Ishikawa (cell line): ENCODE data around the gene FOXP1.

Experiments used
- CEBPB ChIP-seq: IDR thresholded peaks from 2 replicates; pipeline ENCODE4 v1.6.1; 2012
- EP300 ChIP-seq: IDR thresholded peaks from 2 replicates; pipeline ENCODE4 v1.6.1; 2012; ENCODE audit warnings: borderline replicate concordance
- NFIC ChIP-seq: IDR thresholded peaks from 2 replicates; pipeline ENCODE4 v1.6.1; 2012
- RAD21 ChIP-seq: IDR thresholded peaks from 2 replicates; pipeline ENCODE4 v1.6.1; 2012; ENCODE audit warnings: low read depth
- TCF12 ChIP-seq: IDR thresholded peaks from 2 replicates; pipeline ENCODE4 v1.6.1; 2012; ENCODE audit warnings: low read depth
- TF ChIP-seq, protein P1 (sequence below): IDR thresholded peaks from 2 replicates; pipeline ENCODE4 v1.6.1; 2012; ENCODE audit warnings: low read depth, mild to moderate bottlenecking
- TF ChIP-seq, protein P2 (sequence below): IDR thresholded peaks from 2 replicates; pipeline ENCODE4 v1.6.1; 2012

DNA sequence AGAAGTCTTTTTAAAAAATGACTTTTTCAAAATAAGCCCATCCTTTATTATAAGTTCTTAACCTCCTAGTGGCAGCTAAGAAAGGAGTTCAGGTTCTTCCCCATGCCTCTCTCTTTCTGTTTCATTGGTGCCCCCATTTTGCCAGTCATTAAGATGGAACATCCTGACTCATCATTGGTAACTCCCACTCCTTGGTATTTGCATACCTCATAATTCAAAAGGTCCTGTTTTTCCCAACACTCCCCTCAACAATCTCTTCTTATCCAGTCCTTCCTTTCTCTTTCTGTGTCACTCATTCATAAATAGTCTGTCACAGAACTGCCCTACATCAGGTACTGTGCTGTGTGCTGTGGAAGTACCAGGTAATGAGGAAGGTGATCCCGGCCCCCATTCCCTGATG lies 394.0 kb downstream of the FOXP1 start:
- no peak for TF ChIP-seq CEBPB
- TF ChIP-seq, protein P1, sequence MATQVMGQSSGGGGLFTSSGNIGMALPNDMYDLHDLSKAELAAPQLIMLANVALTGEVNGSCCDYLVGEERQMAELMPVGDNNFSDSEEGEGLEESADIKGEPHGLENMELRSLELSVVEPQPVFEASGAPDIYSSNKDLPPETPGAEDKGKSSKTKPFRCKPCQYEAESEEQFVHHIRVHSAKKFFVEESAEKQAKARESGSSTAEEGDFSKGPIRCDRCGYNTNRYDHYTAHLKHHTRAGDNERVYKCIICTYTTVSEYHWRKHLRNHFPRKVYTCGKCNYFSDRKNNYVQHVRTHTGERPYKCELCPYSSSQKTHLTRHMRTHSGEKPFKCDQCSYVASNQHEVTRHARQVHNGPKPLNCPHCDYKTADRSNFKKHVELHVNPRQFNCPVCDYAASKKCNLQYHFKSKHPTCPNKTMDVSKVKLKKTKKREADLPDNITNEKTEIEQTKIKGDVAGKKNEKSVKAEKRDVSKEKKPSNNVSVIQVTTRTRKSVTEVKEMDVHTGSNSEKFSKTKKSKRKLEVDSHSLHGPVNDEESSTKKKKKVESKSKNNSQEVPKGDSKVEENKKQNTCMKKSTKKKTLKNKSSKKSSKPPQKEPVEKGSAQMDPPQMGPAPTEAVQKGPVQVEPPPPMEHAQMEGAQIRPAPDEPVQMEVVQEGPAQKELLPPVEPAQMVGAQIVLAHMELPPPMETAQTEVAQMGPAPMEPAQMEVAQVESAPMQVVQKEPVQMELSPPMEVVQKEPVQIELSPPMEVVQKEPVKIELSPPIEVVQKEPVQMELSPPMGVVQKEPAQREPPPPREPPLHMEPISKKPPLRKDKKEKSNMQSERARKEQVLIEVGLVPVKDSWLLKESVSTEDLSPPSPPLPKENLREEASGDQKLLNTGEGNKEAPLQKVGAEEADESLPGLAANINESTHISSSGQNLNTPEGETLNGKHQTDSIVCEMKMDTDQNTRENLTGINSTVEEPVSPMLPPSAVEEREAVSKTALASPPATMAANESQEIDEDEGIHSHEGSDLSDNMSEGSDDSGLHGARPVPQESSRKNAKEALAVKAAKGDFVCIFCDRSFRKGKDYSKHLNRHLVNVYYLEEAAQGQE, result no peak
- TF ChIP-seq NFIC, result no peak
- no peak for TF ChIP-seq RAD21
- TF ChIP-seq TCF12, result no peak
- TF ChIP-seq EP300, result no peak
- TF ChIP-seq, protein P2, sequence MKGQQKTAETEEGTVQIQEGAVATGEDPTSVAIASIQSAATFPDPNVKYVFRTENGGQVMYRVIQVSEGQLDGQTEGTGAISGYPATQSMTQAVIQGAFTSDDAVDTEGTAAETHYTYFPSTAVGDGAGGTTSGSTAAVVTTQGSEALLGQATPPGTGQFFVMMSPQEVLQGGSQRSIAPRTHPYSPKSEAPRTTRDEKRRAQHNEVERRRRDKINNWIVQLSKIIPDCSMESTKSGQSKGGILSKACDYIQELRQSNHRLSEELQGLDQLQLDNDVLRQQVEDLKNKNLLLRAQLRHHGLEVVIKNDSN, result no peak
